GM18951 (cell line): ENCODE measurements around the gene CCNDBP1.
"Not testable (repeated sequence)": the region's sequence is repeated elsewhere in the genome, so short reads cannot be mapped to it uniquely, and the experiment has no call there.

Experiments
- POLR2A ChIP-seq: IDR thresholded peaks from 4 replicates; pipeline ENCODE4 v1.6.1; 2011; ENCODE audit warnings: mild to moderate bottlenecking; ENCODE audit not compliant: insufficient read length, insufficient read depth; ENCODE audit errors: extremely low read depth
- in situ Hi-C: fragments of 300-500 bp; cut with MboI; formaldehyde crosslinking; loops from one replicate; pipeline ENCODE4 v1.12.0; 2022; ENCODE audit warnings: low sequenced_read_pairs, mixed read lengths, inconsistent platforms; ENCODE audit not compliant: unreplicated experiment

Gene CCNDBP1

GRCh38 chr15:43183270-43183669, 1.9 kb upstream of the CCNDBP1 start:
- in situ Hi-C loops: no loop called here

GRCh38 chr15:43184407-43185124, 637 bp upstream of the CCNDBP1 start:
- in situ Hi-C loops: no loop called here
- TF ChIP-seq POLR2A: no peak

More at GRCh38 chr15:43183270-43183669, 1.9 kb upstream of the CCNDBP1 start:
- TF ChIP-seq POLR2A: no peak

- no peak for TF ChIP-seq POLR2A
- in situ Hi-C loops: no loop called here
Observed at GRCh38 chr15:43186003-43186353, 775 bp downstream of the CCNDBP1 start.

GRCh38 chr15:43187544-43188155, 2.4 kb downstream of the CCNDBP1 start:
- no peak for TF ChIP-seq POLR2A
- in situ Hi-C loops: no loop called here

GRCh38 chr15:43189296-43189695, 4.1 kb downstream of the CCNDBP1 start:
- in situ Hi-C loops: no loop called here
- TF ChIP-seq POLR2A: no peak

GRCh38 chr15:43190178-43190577, 5.0 kb downstream of the CCNDBP1 start:
- TF ChIP-seq POLR2A: no peak
- in situ Hi-C loops: no loop called here

- TF ChIP-seq POLR2A: no peak
- in situ Hi-C loops: no loop called here
Observed at GRCh38 chr15:43193710-43194109, 8.5 kb downstream of the CCNDBP1 start.

- in situ Hi-C loops: no loop called here
- no peak for TF ChIP-seq POLR2A
Observed at GRCh38 chr15:43194795-43195194, 9.6 kb downstream of the CCNDBP1 start.

- in situ Hi-C loops: no loop called here
- TF ChIP-seq POLR2A: no peak
Observed at GRCh38 chr15:43196760-43197548, 11.8 kb downstream of the CCNDBP1 start.

- in situ Hi-C loops: not testable (repeated sequence)
Observed at GRCh38 chr15:43197773-43198172, 12.6 kb downstream of the CCNDBP1 start.

- in situ Hi-C loops: not testable (repeated sequence)
Observed at GRCh38 chr15:43198556-43198955, 13.4 kb downstream of the CCNDBP1 start.

GRCh38 chr15:43198992-43199391, 13.8 kb downstream of the CCNDBP1 start:
- TF ChIP-seq POLR2A: no peak
- in situ Hi-C loops: no loop called here

- in situ Hi-C loops: no loop called here
- no peak for TF ChIP-seq POLR2A
Observed at GRCh38 chr15:43199945-43200488, 14.8 kb downstream of the CCNDBP1 start.
